Putamen (tissue), 1 donor: ENCODE data around the gene PHF21A.
"Not testable (repeated sequence)": the region's sequence is repeated elsewhere in the genome, so short reads cannot be mapped to it uniquely, and the experiment has no call there.

Experiments used
- DNase-seq: peaks from one replicate; pipeline ENCODE4 v3.0.0-alpha.2; 2016; ENCODE audit warnings: low spot score

Gene PHF21A

GRCh38 chr11:45920531-45921477 is 200.4 kb downstream of the PHF21A start:
- no peak for DNase-seq

- no peak for DNase-seq
Observed at GRCh38 chr11:45919806-45920530, 201.3 kb downstream of the PHF21A start.

- DNase-seq, result no peak
Observed at GRCh38 chr11:45918962-45919675, 202.1 kb downstream of the PHF21A start.

GRCh38 chr11:45918331-45918941 is 202.8 kb downstream of the PHF21A start:
- peak; percentile 80 for DNase-seq

GRCh38 chr11:45917623-45918330 is 203.5 kb downstream of the PHF21A start, which contains the start of gene PEX16:
Gene PEX16, minus strand, starts transcription at chr11:45917877. Its CDS starts 66 bp downstream, at chr11:45917811.
- peak; percentile 98 for DNase-seq

GRCh38 chr11:45917286-45917622 is 204.0 kb downstream of the PHF21A start:
- DNase-seq, result no peak

- no peak for DNase-seq
Observed at GRCh38 chr11:45915446-45915845, 205.8 kb downstream of the PHF21A start.

GRCh38 chr11:45913942-45914635 is 207.2 kb downstream of the PHF21A start:
- no peak for DNase-seq

GRCh38 chr11:45913514-45913913 is 207.7 kb downstream of the PHF21A start:
- DNase-seq, result no peak

- no peak for DNase-seq
Observed at GRCh38 chr11:45910623-45911022, 210.6 kb downstream of the PHF21A start.

- DNase-seq, result no peak
Observed at GRCh38 chr11:45909594-45910475, 211.4 kb downstream of the PHF21A start.

GRCh38 chr11:45907911-45908370 is 213.3 kb downstream of the PHF21A start:
- DNase-seq, result no peak

GRCh38 chr11:45906965-45907611 is 214.2 kb downstream of the PHF21A start, which contains the start of gene FREY1:
Gene FREY1, minus strand, starts transcription at chr11:45907271. Its CDS starts 26 bp downstream, at chr11:45907245.
- no peak for DNase-seq

GRCh38 chr11:45906096-45906682 is 215.1 kb downstream of the PHF21A start:
- DNase-seq, result no peak

- not testable (repeated sequence) for DNase-seq
Observed at GRCh38 chr11:45905576-45905975, 215.7 kb downstream of the PHF21A start.

GRCh38 chr11:45905095-45905494 is 216.2 kb downstream of the PHF21A start:
- no peak for DNase-seq

- DNase-seq, result no peak
Observed at GRCh38 chr11:45904309-45904915, 216.8 kb downstream of the PHF21A start.
